Mesenteric fat pad (tissue), 1 donor: ENCODE results near the gene B4GALT5. TPM values are rescaled to one million over a fixed set of nuclear protein-coding genes. Genes with fewer than 3 reads are reported as not detected.
A peak's percentile ranks its signal among the peaks of the same experiment; 100 is the strongest.
"Not testable (repeated sequence)": the region's sequence is repeated elsewhere in the genome, so short reads cannot be mapped to it uniquely, and the experiment has no call there.

ENCODE experiments used
- DNase-seq: peaks from one replicate; pipeline ENCODE4 v3.0.0-alpha.2; 2020; ENCODE audit warnings: low spot score
- total RNA-seq: library from RNA; stranded (reverse); fragmentation: NEBNext Ultra II Directional; extraction: Animal tissue kit (Norgen Biotek cat#: 25700); gene quantifications from one replicate; pipeline ENCODE4 v1.2.1, GENCODE V29; 2021
- donor health status: DM: yes; HTN: yes; CAD: no.

The B4GALT5 gene
- total RNA-seq, 1 donor from 2014 or later = 54.2 TPM

- no peak for DNase-seq
Measured at GRCh38 chr20:49631061-49631716, 82.5 kb downstream of the B4GALT5 start.

DNA sequence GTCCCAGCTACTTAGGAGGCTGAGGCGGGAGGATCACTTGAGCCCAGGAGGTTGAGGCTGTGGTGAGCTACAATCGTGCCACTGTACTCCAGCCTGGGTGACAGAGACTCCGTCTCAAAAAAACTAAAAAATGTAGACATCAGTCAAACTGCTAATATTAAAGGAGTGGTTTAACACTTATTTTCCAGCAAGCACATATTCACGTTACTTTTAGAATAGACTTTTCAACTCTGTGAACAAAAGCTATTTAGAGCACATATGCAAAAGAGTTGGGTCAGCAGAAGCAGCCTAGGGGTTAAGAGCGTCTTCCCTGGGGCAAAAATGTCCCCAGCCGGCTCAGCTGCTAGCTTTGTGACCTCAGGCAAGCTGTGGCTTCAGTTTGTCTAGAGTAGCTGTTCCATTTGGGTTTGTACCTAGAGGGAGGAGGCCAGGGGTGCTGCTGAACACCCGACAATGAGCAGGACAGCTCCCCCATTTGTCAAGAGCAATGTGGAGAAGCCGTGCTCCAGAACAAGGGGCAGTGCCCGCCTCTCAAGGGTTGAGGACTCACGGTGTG, 83.2 kb downstream of the B4GALT5 start:
- no peak for DNase-seq

DNA sequence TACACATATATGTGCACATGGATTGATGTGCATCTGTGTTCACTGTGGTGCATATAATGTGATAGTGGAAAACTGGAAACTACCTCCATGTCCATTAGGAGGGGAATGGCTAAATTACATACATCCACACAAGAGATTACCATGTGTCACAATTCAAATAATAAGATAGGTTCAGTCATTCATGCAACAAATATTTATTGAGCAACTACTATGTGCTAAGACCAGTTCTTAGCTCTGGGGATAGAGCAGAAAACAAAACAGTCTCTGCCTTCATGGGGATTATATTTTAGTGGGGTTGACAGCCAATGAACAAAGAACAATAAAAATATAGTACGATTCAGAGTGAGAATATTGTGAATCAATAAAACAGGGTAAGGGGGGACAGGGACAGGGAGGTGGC, 84.1 kb downstream of the B4GALT5 start:
- DNase-seq = no peak

DNA sequence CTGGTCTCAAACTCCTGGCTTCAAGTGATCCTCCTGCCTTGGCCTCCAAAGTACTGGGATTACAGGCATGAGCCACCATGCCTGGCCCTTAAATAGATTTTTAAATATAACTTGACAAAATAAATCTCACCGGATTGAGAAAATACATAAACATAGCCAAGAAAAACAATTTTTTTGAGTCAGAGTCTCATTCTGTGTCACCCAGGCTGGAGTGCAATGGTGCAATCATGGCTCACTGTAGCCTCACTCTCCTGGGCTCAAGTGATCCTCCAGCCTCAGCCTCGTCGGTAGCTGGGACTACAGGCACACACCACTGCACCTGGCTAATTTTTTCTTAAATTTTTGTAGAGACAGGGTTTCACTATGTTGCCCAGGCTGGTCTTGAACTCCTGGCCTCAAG, 85.4 kb downstream of the B4GALT5 start:
- not testable (repeated sequence) for DNase-seq

- DNase-seq = peak; percentile 67
Measured at GRCh38 chr20:49627329-49627761, 86.3 kb downstream of the B4GALT5 start.

GRCh38 chr20:49624988-49625387, 88.7 kb downstream of the B4GALT5 start:
- peak; percentile 33 for DNase-seq

GRCh38 chr20:49624317-49624716, 89.4 kb downstream of the B4GALT5 start:
- peak; percentile 16 for DNase-seq

GRCh38 chr20:49622243-49622642, 91.4 kb downstream of the B4GALT5 start:
- no peak for DNase-seq

GRCh38 chr20:49620364-49621240, 93.1 kb downstream of the B4GALT5 start:
- DNase-seq = no peak

GRCh38 chr20:49619113-49620048, 94.3 kb downstream of the B4GALT5 start:
- no peak for DNase-seq

- DNase-seq = no peak
Measured at GRCh38 chr20:49618289-49618688, 95.4 kb downstream of the B4GALT5 start.

DNA sequence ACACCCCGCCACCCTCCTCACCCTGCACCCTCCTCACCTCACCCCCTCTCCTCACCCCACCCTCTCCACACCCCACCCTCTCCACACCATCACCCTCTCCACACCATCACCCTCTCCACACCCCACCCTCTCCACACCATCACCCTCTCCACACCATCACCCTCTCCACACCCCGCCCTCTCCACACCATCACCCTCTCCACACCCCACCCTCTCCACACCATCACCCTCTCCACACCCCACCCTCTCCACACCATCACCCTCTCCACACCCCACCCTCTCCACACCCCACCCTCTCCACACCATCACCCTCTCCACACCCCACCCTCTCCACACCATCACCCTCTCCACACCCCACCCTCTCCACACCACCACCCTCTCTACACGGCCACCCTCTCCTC, 96.3 kb downstream of the B4GALT5 start:
- DNase-seq = not testable (repeated sequence)

GRCh38 chr20:49616154-49617007, 97.3 kb downstream of the B4GALT5 start:
- no peak for DNase-seq

- DNase-seq = no peak
Measured at GRCh38 chr20:49615401-49616153, 98.1 kb downstream of the B4GALT5 start.

- DNase-seq = not testable (repeated sequence)
Measured at GRCh38 chr20:49615051-49615400, 98.7 kb downstream of the B4GALT5 start.

DNA sequence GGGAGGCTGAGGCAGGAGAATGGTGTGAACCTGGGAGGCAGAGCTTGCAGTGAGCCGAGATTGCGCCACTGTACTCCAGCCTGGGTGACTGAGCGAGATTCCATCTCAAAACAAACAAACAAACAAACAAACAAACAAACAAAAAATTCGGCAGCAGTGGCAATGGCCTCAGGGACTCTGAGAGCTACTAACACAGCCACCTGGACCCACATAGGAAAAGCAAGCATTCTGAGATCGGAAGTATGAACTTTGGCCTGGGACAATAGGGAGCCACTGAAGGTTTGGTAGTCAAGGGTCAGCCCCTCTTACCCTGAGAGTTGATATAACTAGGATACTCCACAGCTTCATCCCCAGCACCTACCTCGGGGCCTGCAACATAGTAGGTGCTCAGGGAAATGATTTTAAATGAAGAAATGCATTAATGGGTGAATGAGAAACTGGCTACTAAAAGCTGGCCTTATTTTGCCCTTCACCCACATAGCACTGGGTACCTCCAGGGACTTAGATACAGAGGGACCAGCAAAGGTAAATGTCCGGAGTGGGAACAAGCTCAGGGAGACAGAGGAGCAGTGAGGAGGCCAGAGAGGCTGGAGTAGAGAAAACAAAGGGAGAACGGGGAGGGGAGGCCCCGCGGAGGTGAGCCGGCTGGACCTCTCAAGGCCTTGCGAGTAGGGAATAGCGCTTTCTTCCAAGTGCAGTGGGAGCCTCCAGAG, 99.2 kb downstream of the B4GALT5 start:
- no peak for DNase-seq

DNA sequence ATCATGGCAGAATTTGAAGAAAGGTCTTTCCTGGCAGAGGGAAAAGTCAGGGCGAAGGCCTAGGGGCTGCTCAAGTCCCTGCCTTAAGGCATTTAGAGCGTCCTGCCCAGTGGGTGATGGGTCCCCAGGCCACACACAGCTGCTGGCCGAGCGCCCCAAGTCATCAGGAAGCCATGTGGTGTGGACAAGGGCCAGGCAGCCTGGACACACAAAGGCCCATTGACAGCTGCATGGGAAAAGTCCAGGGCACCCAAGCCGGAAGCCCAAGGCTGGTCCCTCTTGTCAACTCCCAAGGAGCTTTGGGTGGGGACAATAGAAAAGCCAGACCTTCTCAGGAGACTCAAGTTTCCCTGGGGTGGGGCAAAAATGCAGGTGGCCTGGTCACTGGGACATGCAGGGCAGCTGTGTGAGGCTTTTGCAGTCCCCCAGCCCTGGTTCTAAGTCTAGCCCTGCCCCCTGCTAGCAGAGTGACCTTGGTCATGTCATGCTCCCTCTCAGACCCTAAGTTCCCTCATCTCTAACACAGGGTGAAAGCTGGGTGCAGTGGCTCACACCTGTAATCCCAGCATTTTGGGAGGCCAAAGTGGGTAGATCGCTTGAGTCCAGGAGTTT, 101.4 kb downstream of the B4GALT5 start:
- no peak for DNase-seq

DNA sequence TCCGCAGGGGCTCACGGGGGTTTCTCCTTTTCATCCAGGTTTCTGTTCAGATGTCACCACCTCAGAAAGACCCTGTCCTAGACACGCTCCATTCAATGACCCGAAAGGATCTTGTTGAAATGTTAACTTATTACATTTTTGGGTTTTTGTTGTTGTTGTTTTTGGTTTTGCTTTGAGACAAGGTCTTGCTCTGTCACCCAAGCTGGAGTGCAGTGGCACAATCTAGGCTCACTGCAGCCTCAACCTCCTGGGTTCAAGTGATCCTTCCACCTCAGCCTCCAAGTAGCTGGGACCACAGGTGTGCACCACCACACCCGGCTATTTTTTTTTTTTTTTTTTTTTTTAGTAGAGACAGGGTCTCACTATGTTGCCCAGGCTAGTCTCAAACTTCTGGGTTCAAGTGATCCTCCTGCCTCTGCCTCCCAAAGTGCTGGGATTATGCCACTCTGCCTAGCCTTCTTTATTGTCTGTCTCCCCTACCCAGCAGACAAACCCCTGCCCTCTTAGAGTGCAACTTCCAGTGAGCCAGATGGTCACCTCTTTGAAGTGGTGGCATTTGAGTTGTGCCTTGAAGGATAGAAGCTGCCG, 102.0 kb downstream of the B4GALT5 start:
- not testable (repeated sequence) for DNase-seq
